ENCODE measurements around the gene HS3ST3B1. TPM values are rescaled to one million over a fixed set of nuclear protein-coding genes. Genes with fewer than 3 reads are reported as not detected.
A peak's percentile ranks its signal among the peaks of the same experiment; 100 is the strongest.

HS3ST3B1 gene
- total and polyA plus RNA-seq, 2 experiments from 2014 or later: 8.1 to 17.7 TPM

DNA sequence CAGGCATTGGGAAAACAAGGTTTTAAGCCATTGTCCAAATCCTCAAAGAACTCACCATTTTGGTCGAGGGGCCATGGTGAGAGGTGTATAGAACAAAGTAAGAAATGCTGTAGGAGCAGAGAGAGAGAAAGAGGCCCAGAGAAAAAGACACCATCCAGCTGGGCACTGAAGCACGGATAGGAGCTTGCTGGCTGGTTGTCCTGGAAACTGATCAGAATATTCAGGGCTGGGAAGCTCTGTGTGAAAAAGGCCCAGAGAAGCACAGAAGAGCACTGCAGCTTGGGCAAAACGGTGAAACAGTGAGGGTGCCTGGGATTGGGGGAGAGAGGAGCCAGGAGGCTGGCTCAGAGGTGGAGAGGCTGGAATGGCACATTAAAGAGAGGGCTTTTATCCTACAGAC is 16.5 kb downstream of the HS3ST3B1 start:
- no peak overlapping the region for H3K4me3 Mint-ChIP-seq
- ATAC-seq: peak; percentile 76
- peaks cover 17% of the 10 kb centered on the region for H3K36me3 Mint-ChIP-seq (ENCODE audit: low read depth)
- peak overlapping the region; percentile 72 for H3K27ac Mint-ChIP-seq
- peaks cover 67% of the 10 kb centered on the region for H3K4me1 Mint-ChIP-seq
- H3K79me2 ChIP-seq (replicated peaks; ENCODE audit: insufficient read depth): peaks cover 64% of the 10 kb centered on the region
- DNase-seq (ENCODE audit: low spot score): no peak
- H3K9me2 ChIP-seq (ENCODE audit: insufficient read depth): no peaks in the 10 kb centered on the region
- H3K27ac ChIP-seq (ENCODE audit: low read depth): no peak overlapping the region; the same call in 1 of the 2 replicates
- no peak overlapping the region for H3K4me3 ChIP-seq
- H3K4me1 ChIP-seq (ENCODE audit: insufficient read depth): peaks cover 57% of the 10 kb centered on the region
- H3K9me3 Mint-ChIP-seq: peaks cover 5% of the 10 kb centered on the region; the same call in 2 of the 3 replicates
- TF ChIP-seq EZH2phosphoT487 (IDR thresholded peaks at IDR 0.05; ENCODE audit: unreplicated experiment) (no peak), NANOG (IDR thresholded peaks at IDR 0.05; ENCODE audit: borderline replicate concordance) (no peak), STAT1 (IDR thresholded peaks at IDR 0.05; ENCODE audit: unreplicated experiment) (no peak), EZH2 (IDR thresholded peaks at IDR 0.05; ENCODE audit: low read depth, unreplicated experiment) (no peak)
- TF ChIP-seq, protein P1, sequence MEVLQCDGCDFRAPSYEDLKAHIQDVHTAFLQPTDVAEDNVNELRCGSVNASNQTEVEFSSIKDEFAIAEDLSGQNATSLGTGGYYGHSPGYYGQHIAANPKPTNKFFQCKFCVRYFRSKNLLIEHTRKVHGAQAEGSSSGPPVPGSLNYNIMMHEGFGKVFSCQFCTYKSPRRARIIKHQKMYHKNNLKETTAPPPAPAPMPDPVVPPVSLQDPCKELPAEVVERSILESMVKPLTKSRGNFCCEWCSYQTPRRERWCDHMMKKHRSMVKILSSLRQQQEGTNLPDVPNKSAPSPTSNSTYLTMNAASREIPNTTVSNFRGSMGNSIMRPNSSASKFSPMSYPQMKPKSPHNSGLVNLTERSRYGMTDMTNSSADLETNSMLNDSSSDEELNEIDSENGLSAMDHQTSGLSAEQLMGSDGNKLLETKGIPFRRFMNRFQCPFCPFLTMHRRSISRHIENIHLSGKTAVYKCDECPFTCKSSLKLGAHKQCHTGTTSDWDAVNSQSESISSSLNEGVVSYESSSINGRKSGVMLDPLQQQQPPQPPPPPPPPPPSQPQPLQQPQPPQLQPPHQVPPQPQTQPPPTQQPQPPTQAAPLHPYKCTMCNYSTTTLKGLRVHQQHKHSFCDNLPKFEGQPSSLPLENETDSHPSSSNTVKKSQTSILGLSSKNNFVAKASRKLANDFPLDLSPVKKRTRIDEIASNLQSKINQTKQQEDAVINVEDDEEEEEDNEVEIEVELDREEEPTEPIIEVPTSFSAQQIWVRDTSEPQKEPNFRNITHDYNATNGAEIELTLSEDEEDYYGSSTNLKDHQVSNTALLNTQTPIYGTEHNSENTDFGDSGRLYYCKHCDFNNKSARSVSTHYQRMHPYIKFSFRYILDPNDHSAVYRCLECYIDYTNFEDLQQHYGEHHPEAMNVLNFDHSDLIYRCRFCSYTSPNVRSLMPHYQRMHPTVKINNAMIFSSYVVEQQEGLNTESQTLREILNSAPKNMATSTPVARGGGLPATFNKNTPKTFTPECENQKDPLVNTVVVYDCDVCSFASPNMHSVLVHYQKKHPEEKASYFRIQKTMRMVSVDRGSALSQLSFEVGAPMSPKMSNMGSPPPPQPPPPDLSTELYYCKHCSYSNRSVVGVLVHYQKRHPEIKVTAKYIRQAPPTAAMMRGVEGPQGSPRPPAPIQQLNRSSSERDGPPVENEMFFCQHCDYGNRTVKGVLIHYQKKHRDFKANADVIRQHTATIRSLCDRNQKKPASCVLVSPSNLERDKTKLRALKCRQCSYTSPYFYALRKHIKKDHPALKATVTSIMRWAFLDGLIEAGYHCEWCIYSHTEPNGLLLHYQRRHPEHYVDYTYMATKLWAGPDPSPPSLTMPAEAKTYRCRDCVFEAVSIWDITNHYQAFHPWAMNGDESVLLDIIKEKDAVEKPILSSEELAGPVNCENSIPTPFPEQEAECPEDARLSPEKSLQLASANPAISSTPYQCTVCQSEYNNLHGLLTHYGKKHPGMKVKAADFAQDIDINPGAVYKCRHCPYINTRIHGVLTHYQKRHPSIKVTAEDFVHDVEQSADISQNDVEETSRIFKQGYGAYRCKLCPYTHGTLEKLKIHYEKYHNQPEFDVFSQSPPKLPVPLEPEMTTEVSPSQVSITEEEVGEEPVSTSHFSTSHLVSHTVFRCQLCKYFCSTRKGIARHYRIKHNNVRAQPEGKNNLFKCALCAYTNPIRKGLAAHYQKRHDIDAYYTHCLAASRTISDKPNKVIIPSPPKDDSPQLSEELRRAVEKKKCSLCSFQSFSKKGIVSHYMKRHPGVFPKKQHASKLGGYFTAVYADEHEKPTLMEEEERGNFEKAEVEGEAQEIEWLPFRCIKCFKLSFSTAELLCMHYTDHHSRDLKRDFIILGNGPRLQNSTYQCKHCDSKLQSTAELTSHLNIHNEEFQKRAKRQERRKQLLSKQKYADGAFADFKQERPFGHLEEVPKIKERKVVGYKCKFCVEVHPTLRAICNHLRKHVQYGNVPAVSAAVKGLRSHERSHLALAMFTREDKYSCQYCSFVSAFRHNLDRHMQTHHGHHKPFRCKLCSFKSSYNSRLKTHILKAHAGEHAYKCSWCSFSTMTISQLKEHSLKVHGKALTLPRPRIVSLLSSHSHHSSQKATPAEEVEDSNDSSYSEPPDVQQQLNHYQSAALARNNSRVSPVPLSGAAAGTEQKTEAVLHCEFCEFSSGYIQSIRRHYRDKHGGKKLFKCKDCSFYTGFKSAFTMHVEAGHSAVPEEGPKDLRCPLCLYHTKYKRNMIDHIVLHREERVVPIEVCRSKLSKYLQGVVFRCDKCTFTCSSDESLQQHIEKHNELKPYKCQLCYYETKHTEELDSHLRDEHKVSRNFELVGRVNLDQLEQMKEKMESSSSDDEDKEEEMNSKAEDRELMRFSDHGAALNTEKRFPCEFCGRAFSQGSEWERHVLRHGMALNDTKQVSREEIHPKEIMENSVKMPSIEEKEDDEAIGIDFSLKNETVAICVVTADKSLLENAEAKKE (CRISPR knock-in tag; IDR thresholded peaks at IDR 0.05): no peak
- TF ChIP-seq, protein P2, sequence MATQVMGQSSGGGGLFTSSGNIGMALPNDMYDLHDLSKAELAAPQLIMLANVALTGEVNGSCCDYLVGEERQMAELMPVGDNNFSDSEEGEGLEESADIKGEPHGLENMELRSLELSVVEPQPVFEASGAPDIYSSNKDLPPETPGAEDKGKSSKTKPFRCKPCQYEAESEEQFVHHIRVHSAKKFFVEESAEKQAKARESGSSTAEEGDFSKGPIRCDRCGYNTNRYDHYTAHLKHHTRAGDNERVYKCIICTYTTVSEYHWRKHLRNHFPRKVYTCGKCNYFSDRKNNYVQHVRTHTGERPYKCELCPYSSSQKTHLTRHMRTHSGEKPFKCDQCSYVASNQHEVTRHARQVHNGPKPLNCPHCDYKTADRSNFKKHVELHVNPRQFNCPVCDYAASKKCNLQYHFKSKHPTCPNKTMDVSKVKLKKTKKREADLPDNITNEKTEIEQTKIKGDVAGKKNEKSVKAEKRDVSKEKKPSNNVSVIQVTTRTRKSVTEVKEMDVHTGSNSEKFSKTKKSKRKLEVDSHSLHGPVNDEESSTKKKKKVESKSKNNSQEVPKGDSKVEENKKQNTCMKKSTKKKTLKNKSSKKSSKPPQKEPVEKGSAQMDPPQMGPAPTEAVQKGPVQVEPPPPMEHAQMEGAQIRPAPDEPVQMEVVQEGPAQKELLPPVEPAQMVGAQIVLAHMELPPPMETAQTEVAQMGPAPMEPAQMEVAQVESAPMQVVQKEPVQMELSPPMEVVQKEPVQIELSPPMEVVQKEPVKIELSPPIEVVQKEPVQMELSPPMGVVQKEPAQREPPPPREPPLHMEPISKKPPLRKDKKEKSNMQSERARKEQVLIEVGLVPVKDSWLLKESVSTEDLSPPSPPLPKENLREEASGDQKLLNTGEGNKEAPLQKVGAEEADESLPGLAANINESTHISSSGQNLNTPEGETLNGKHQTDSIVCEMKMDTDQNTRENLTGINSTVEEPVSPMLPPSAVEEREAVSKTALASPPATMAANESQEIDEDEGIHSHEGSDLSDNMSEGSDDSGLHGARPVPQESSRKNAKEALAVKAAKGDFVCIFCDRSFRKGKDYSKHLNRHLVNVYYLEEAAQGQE (IDR thresholded peaks at IDR 0.05; ENCODE audit: unreplicated experiment): no peak
- H3K36me3 ChIP-seq (ENCODE audit: insufficient read depth): no peaks in the 10 kb centered on the region
- peaks cover 6% of the 10 kb centered on the region; the same call in 1 of the 2 replicates for H3K27me3 ChIP-seq (ENCODE audit: insufficient read depth)
- H2AFZ ChIP-seq: no peak overlapping the region
- peaks cover 9% of the 10 kb centered on the region for H3K27me3 Mint-ChIP-seq (ENCODE audit: insufficient read depth, low read depth, poor library complexity)
- H3K4me2 ChIP-seq: peak overlapping the region; percentile 64
- H3F3A ChIP-seq (replicated peaks; ENCODE audit: low read depth): no peaks in the 10 kb centered on the region; the same call in 1 of the 2 replicates
- H4K20me1 ChIP-seq (replicated peaks; ENCODE audit: insufficient read depth): no peaks in the 10 kb centered on the region; the same call in 1 of the 2 replicates
